ENCODE data around the gene B4GALT2. TPM values are rescaled to one million over a fixed set of nuclear protein-coding genes. Genes with fewer than 3 reads are reported as not detected.
A peak's percentile ranks its signal among the peaks of the same experiment; 100 is the strongest.

B4GALT2 gene
- total and polyA plus RNA-seq, 2 of the 4 experiments (the other 2 are of a cell fraction): 52.3 to 60.8 TPM

GRCh38 chr1:43986712-43987111 lies 7.7 kb downstream of the B4GALT2 start:
- WGBS, 2 experiments (ENCODE audit: extremely low coverage in 2 of 2, insufficient read length in 1 of 2): 64% methylated on average over 6 of the region's 6 CpGs; no CpG with 5 or more reads in 1 of the 2 experiments
- Histone ChIP-seq H2BK120ac (ENCODE audit: low read depth, low read length) (no peak overlapping the region), H2AK5ac (ENCODE audit: low read depth, low read length) (peak overlapping the region; percentile 33; the same call in 1 of the 2 replicates), H3K27me3 (ENCODE audit: control insufficient read depth, insufficient read depth, low read length) (no peaks in the 10 kb centered on the region), H3K9me1 (ENCODE audit: insufficient read depth, low read length) (peaks cover 28% of the 10 kb centered on the region), H2BK5ac (ENCODE audit: low read depth, low read length, poor library complexity, severe bottlenecking) (peak overlapping the region; percentile 7), H3K4me1 (ENCODE audit: control insufficient read depth, insufficient read depth, low read length) (peaks cover 15% of the 10 kb centered on the region), H3K4me3 (ENCODE audit: insufficient read depth, low read depth, low read length) (no peak overlapping the region), H3K27ac (ENCODE audit: insufficient read depth, low read length) (no peak overlapping the region), H2AK9ac (replicated peaks; ENCODE audit: low read depth, low read length, poor library complexity) (peak overlapping the region; percentile 77), H4K8ac (ENCODE audit: low read depth in 2 of 2, low read length in 2 of 2) (peak overlapping the region in 1 of 2 experiments; percentile 50; a peak in 1 of 4 replicates), H4K20me1 (ENCODE audit: insufficient read depth, low read length) (peaks cover 37% of the 10 kb centered on the region), H3K4me2 (ENCODE audit: low read depth, low read length) (no peak overlapping the region), H3K4ac (ENCODE audit: low read depth, low read length) (peak overlapping the region; percentile 42; the same call in 1 of the 2 replicates), H4K91ac (ENCODE audit: insufficient read depth, low read depth, low read length) (no peak overlapping the region), H3K14ac (replicated peaks; ENCODE audit: low read depth, low read length) (0 out of 2 replicates have a peak overlapping the region, but pooled peaks have one; percentile 70), H3K18ac (ENCODE audit: low read depth, low read length) (no peak overlapping the region), H2BK15ac (ENCODE audit: low read depth, low read length) (0 out of 3 replicates have a peak overlapping the region, but pooled peaks have one; percentile 34), H2AFZ (replicated peaks; ENCODE audit: low read length, poor library complexity) (no peak overlapping the region), H3K9me3 (ENCODE audit: control insufficient read depth, insufficient read depth, low read length) (no peaks in the 10 kb centered on the region), H3K23ac (ENCODE audit: low read depth, low read length) (peak overlapping the region; percentile 56; the same call in 1 of the 2 replicates), H4K5ac (ENCODE audit: low read depth, low read length) (no peak overlapping the region), H3K56ac (ENCODE audit: extremely low read depth, insufficient read depth, low read length) (no peak overlapping the region), H3K79me1 (ENCODE audit: low read depth in 1 of 2, low read length in 2 of 2) (peaks cover 15 to 34% of the 10 kb centered on the region in 2 experiments), H3K9ac (ENCODE audit: low read depth, low read length) (no peak overlapping the region), H3K36me3 (ENCODE audit: control insufficient read depth, insufficient read depth, low read length) (peaks cover 32% of the 10 kb centered on the region), H2BK20ac (ENCODE audit: low read depth, low read length) (no peak overlapping the region)
- dilution Hi-C loops (cut with HindIII; ENCODE audit: low sequenced_read_pairs, unreplicated experiment) (no loop called here), intact Hi-C loops (cut with micrococcal nuclease) (no loop called here), in situ Hi-C loops (cut with MboI; ENCODE audit: low sequenced_read_pairs) (no loop called here)
- ATAC-seq (ENCODE audit: low read depth): no peak
- 0 out of 2 replicates have a peak, but pooled peaks have one; percentile 4 for TF ChIP-seq CTCF (conservative IDR thresholded peaks at IDR 0.05; ENCODE audit: low read depth, low read length)
- TF ChIP-seq POLR2A (IDR thresholded peaks at IDR 0.05; ENCODE audit: low read depth, low read length): no peak
- no peak for TF ChIP-seq USF2 (IDR thresholded peaks at IDR 0.05; ENCODE audit: low read depth, low read length)
- POLR2A ChIA-PET (ENCODE audit: unreplicated experiment): no interaction called here
- CTCF ChIA-PET: no interaction called here
- no peak for DNase-seq
- no TSS peak for BruUV-seq (replicated peaks)

Data from IMR-90 (cell line).